ENCODE measurements around the gene IL22RA2.

The IL22RA2 gene

GRCh38 chr6:137165375-137166246, 7.8 kb downstream of the IL22RA2 start:
- DNase-seq, result no peak

- no peak for DNase-seq
Observed at GRCh38 chr6:137163732-137164318, 9.6 kb downstream of the IL22RA2 start.

- no peak for DNase-seq
Observed at GRCh38 chr6:137162692-137163306, 10.6 kb downstream of the IL22RA2 start.

GRCh38 chr6:137161949-137162348, 11.5 kb downstream of the IL22RA2 start:
- DNase-seq, result no peak

- DNase-seq, result no peak
Observed at GRCh38 chr6:137160763-137161162, 12.7 kb downstream of the IL22RA2 start.

- DNase-seq, result no peak
Observed at GRCh38 chr6:137159912-137160311, 13.5 kb downstream of the IL22RA2 start.

GRCh38 chr6:137157601-137158000, 15.8 kb downstream of the IL22RA2 start:
- no peak for DNase-seq

GRCh38 chr6:137156650-137157049, 16.8 kb downstream of the IL22RA2 start:
- no peak for DNase-seq

- DNase-seq, result no peak
Observed at GRCh38 chr6:137155830-137156229, 17.6 kb downstream of the IL22RA2 start.

- no peak for DNase-seq
Observed at GRCh38 chr6:137150072-137150471, 23.4 kb downstream of the IL22RA2 start.

- no peak for DNase-seq
Observed at GRCh38 chr6:137149035-137149393, 24.4 kb downstream of the IL22RA2 start.

- DNase-seq, result no peak
Observed at GRCh38 chr6:137148306-137149034, 25.0 kb downstream of the IL22RA2 start.

GRCh38 chr6:137147195-137147594, 26.2 kb downstream of the IL22RA2 start:
- DNase-seq, result no peak

GRCh38 chr6:137146206-137146605, 27.2 kb downstream of the IL22RA2 start:
- DNase-seq, result no peak

GRCh38 chr6:137145421-137145820, 28.0 kb downstream of the IL22RA2 start:
- no peak for DNase-seq

- DNase-seq, result no peak
Observed at GRCh38 chr6:137136065-137136464, 37.4 kb downstream of the IL22RA2 start.

- DNase-seq, result no peak
Observed at GRCh38 chr6:137134483-137134882, 39.0 kb downstream of the IL22RA2 start.

GRCh38 chr6:137133122-137133521, 40.3 kb downstream of the IL22RA2 start:
- no peak for DNase-seq

GRCh38 chr6:137126875-137127485, 46.5 kb downstream of the IL22RA2 start:
- no peak for DNase-seq

GRCh38 chr6:137123078-137123477, 50.4 kb downstream of the IL22RA2 start:
- DNase-seq, result no peak

GRCh38 chr6:137122612-137123011, 50.8 kb downstream of the IL22RA2 start:
- no peak for DNase-seq

- DNase-seq, result no peak
Observed at GRCh38 chr6:137121401-137121997, 51.9 kb downstream of the IL22RA2 start.
